K562 (cell line): ENCODE results near the gene TBC1D5. TPM values are rescaled to one million over a fixed set of nuclear protein-coding genes. Genes with fewer than 3 reads are reported as not detected.

ENCODE experiments used
- ATF1 ChIP-seq, 2 experiments: fragments of 450-650 bp in 1 of 2; IDR thresholded peaks; 2 replicates each; pipeline ENCODE4 v1.6.1; 2016; ENCODE audit warnings: missing compliant biosample characterization in 1 of 2, missing genetic modification characterization in 1 of 2
- BRD4 ChIP-seq: fragments of 200-600 bp; sonication (generic); IDR thresholded peaks from 2 replicates; pipeline ENCODE4 v1.6.1; 2017; ENCODE audit warnings: inconsistent platforms
- CBX5 ChIP-seq: IDR thresholded peaks from 2 replicates; pipeline ENCODE4 v1.6.1; 2014; ENCODE audit warnings: low read depth, borderline replicate concordance
- ELK3 ChIP-seq: fragments of 450-650 bp; formaldehyde crosslinking; IDR thresholded peaks from 2 replicates; pipeline ENCODE4 v1.4.0; 2020; ENCODE audit warnings: mild to moderate bottlenecking
- EP300 ChIP-seq: IDR thresholded peaks from 2 replicates; pipeline ENCODE4 v1.6.1; 2012; ENCODE audit warnings: low read length, improper control_type of control experiment
- ETV1 ChIP-seq: fragments of 450-650 bp; conservative IDR thresholded peaks from 2 replicates; pipeline ENCODE4 v1.6.1; 2016; ENCODE audit warnings: missing genetic modification characterization, control low read depth, low read depth, missing compliant biosample characterization
- GATAD2A ChIP-seq: fragments of 450-650 bp; IDR thresholded peaks from 2 replicates; pipeline ENCODE4 v1.6.1; 2017
- GTF2E2 ChIP-seq: fragments of 200-800 bp; sonication (Bioruptor generic); IDR thresholded peaks from 2 replicates; pipeline ENCODE4 v1.6.1; 2016; ENCODE audit warnings: missing genetic modification characterization, missing compliant biosample characterization
- HIVEP1 ChIP-seq: fragments of 250-450 bp; sonication (Bioruptor Pico); IDR thresholded peaks from 2 replicates; pipeline ENCODE4 v1.4.0; 2020; ENCODE audit warnings: mild to moderate bottlenecking
- MECOM ChIP-seq: fragments of 250-450 bp; sonication (Bioruptor Pico); IDR thresholded peaks from 2 replicates; pipeline ENCODE4 v1.8.0; 2022; ENCODE audit warnings: inconsistent platforms
- MED1 ChIP-seq: sonication (generic); formaldehyde crosslinking; IDR thresholded peaks from 2 replicates; pipeline ENCODE4 v1.8.1; 2023; ENCODE audit warnings: missing genetic modification reagents, borderline replicate concordance
- NR2C1 ChIP-seq, 2 experiments: fragments of 450-650 bp; IDR thresholded peaks; 2 replicates each; pipeline ENCODE4 v1.6.1; 2017; ENCODE audit warnings: mild to moderate bottlenecking in 2 of 2, antibody characterized with exemption in 1 of 2, inconsistent platforms in 1 of 2, missing compliant biosample characterization in 1 of 2, missing genetic modification characterization in 1 of 2
- RAD51 ChIP-seq: fragments of 450-650 bp; IDR thresholded peaks from 2 replicates; pipeline ENCODE4 v1.7.1; 2016; ENCODE audit warnings: low read depth, mild to moderate bottlenecking, borderline replicate concordance
- RBBP5 ChIP-seq: fragments of 200-600 bp; sonication (generic); IDR thresholded peaks from 2 replicates; pipeline ENCODE4 v1.6.1; 2012; ENCODE audit warnings: borderline replicate concordance, mild to moderate bottlenecking, low read length, control low read depth, inconsistent platforms; ENCODE audit not compliant: insufficient read depth, poor library complexity, severe bottlenecking
- RBM25 ChIP-seq: fragments of 200-400 bp; formaldehyde crosslinking; IDR thresholded peaks from 2 replicates; pipeline ENCODE4 v1.6.1; 2018; ENCODE audit warnings: low read length, low read depth, moderate library complexity; ENCODE audit not compliant: severe bottlenecking
- SP2 ChIP-seq: IDR thresholded peaks from 2 replicates; pipeline ENCODE4 v1.6.1; 2011; ENCODE audit warnings: mild to moderate bottlenecking, low read depth, low read length, moderate library complexity; ENCODE audit not compliant: poor library complexity, severe bottlenecking; ENCODE audit errors: extremely low read depth
- SREBF2 ChIP-seq: sonication (generic); formaldehyde crosslinking; IDR thresholded peaks from 2 replicates; pipeline ENCODE4 v1.4.0; 2020; ENCODE audit warnings: mild to moderate bottlenecking, missing genetic modification reagents
- TRIM24 ChIP-seq, 2 experiments: fragments of 450-650 bp; IDR thresholded peaks; 2 replicates each; pipeline ENCODE4 v1.6.1; 2016
- TRIM28 ChIP-seq: fragments of 450-650 bp; IDR thresholded peaks from 2 replicates; pipeline ENCODE4 v1.6.1; 2017
- ZBTB5 ChIP-seq: fragments of 450-650 bp; IDR thresholded peaks from 2 replicates; pipeline ENCODE4 v1.6.1; 2017; ENCODE audit warnings: antibody characterized with exemption
- ZNF436 ChIP-seq: fragments of 250-450, 450-650 bp; sonication (Bioruptor Pico); formaldehyde crosslinking; IDR thresholded peaks from 2 replicates; pipeline ENCODE4 v1.7.0; 2020; ENCODE audit warnings: mild to moderate bottlenecking
- ZNF551 ChIP-seq: fragments of 250-450 bp; sonication (Bioruptor Pico); IDR thresholded peaks from 2 replicates; pipeline ENCODE4 v1.5.0; 2021; ENCODE audit warnings: mild to moderate bottlenecking, moderate library complexity
- ZNF589 ChIP-seq: fragments of 200-800 bp; sonication (Bioruptor generic); IDR thresholded peaks from 2 replicates; pipeline ENCODE4 v1.6.1; 2016; ENCODE audit warnings: low read depth, missing genetic modification characterization, missing compliant biosample characterization
- ZNF785 ChIP-seq: fragments of 250-450 bp; sonication (Bioruptor Pico); IDR thresholded peaks from 2 replicates; pipeline ENCODE4 v1.4.0; 2020; ENCODE audit warnings: mild to moderate bottlenecking
- polyA plus RNA-seq, 8 experiments: library from polyadenylated mRNA; depleted of rRNA in 4 of 8; stranded (reverse) in 5 of 8; unstranded in 3 of 8; fragments of >200 nt; fragmentation: Nextera tagmentation in 2 of 8; fragmentation: Illumina TruSeq in 1 of 8; extraction: Ambion mirVana in 2 of 8; extraction: Trizol in 1 of 8; gene quantifications; 2 replicates each; pipeline versions ENCODE4 v1.2.1 to v1.2.3, GENCODE V29; 2011 to 2014; ENCODE audit warnings: inconsistent platforms in 1 of 8, missing spikeins in 1 of 8
- total RNA-seq, 7 experiments: library from RNA; depleted of rRNA in 6 of 7; stranded (reverse); fragments of >200 nt in 6 of 7; fragmentation: Illumina TruSeq in 2 of 7; extraction: Trizol in 2 of 7; gene quantifications; 2 replicates each; pipeline versions ENCODE4 v1.2.1 to v1.2.3, GENCODE V29; 2011 to 2021; ENCODE audit warnings: low replicate concordance in 1 of 7
- TF ChIP-seq, protein P1 (sequence below), 2 experiments: IDR thresholded peaks; 2 replicates each; pipeline ENCODE4 v1.6.1; 2012; ENCODE audit warnings: improper control_type of control experiment in 2 of 2, low read depth in 2 of 2, low read length in 2 of 2, borderline replicate concordance in 1 of 2

Gene TBC1D5
- total and polyA plus RNA-seq, 9 of the 15 experiments (the other 6 are each of a cell fraction or from before 2014, with no cell fraction given): 2.9 to 38.1 (median 25.6) TPM

DNA sequence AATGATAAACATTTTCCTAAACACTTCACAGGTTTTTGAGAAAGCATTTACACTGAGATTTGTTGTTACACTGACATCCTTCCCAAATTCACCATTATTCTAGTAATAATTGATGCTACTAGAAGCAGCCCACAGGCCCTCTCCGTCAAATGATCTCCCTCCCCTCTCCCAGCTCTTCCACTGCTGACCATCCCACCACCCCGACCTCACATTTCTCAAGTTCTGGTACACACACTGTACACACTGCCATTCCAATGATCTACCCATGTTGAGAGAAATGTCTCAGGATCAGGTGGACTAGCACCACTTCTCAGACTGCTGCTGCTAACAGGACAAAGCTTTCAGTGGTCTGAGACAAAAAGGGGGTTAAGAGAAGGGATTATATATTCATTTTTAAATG is 3.5 kb downstream of the TBC1D5 start (continued):
- TF ChIP-seq ZNF436 (CRISPR knock-in tag): no peak
- TF ChIP-seq, protein P1, sequence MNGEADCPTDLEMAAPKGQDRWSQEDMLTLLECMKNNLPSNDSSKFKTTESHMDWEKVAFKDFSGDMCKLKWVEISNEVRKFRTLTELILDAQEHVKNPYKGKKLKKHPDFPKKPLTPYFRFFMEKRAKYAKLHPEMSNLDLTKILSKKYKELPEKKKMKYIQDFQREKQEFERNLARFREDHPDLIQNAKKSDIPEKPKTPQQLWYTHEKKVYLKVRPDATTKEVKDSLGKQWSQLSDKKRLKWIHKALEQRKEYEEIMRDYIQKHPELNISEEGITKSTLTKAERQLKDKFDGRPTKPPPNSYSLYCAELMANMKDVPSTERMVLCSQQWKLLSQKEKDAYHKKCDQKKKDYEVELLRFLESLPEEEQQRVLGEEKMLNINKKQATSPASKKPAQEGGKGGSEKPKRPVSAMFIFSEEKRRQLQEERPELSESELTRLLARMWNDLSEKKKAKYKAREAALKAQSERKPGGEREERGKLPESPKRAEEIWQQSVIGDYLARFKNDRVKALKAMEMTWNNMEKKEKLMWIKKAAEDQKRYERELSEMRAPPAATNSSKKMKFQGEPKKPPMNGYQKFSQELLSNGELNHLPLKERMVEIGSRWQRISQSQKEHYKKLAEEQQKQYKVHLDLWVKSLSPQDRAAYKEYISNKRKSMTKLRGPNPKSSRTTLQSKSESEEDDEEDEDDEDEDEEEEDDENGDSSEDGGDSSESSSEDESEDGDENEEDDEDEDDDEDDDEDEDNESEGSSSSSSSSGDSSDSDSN (IDR thresholded peaks at IDR 0.05; ENCODE audit: borderline replicate concordance in 1 of 2, low read depth in 2 of 2, low read length in 2 of 2): no peak
- 0 out of 2 replicates have a peak, but pooled peaks have one; percentile 30 for TF ChIP-seq ZBTB5
- no peak for TF ChIP-seq SP2
- TF ChIP-seq BRD4: no peak
- TF ChIP-seq ELK3 (CRISPR knock-in tag): no peak
- no peak for TF ChIP-seq RBBP5
- TF ChIP-seq ZNF551: no peak
- TF ChIP-seq MECOM (CRISPR knock-in tag): no peak
- TF ChIP-seq SREBF2 (CRISPR knock-in tag): no peak
- 0 out of 2 replicates have a peak, but pooled peaks have one; percentile 36 for TF ChIP-seq ZNF589
- TF ChIP-seq ETV1: no peak
- TF ChIP-seq CBX5: no peak
- TF ChIP-seq GTF2E2 (tag): 0 out of 2 replicates have a peak, but pooled peaks have one; percentile 43
- TF ChIP-seq ZNF785 (CRISPR knock-in tag): no peak
- no peak for TF ChIP-seq NR2C1 (IDR thresholded peaks at IDR 0.05)
- no peak for TF ChIP-seq NR2C1 (tag; IDR thresholded peaks at IDR 0.05)
- TF ChIP-seq EP300: no peak
- no peak for TF ChIP-seq ATF1 (CRISPR knock-in tag; IDR thresholded peaks at IDR 0.05)
- TF ChIP-seq ATF1 (tag; IDR thresholded peaks at IDR 0.05): no peak
- no peak for TF ChIP-seq TRIM28
- no peak for TF ChIP-seq MED1 (CRISPR knock-in tag)
- TF ChIP-seq GATAD2A: no peak
- TF ChIP-seq RAD51: no peak; the same call in 1 of the 2 replicates
- TF ChIP-seq HIVEP1 (CRISPR knock-in tag): no peak
- no peak for TF ChIP-seq TRIM24 (IDR thresholded peaks at IDR 0.05)
- no peak for TF ChIP-seq RBM25
